ENCODE measurements around the gene INCA1.

DNA sequence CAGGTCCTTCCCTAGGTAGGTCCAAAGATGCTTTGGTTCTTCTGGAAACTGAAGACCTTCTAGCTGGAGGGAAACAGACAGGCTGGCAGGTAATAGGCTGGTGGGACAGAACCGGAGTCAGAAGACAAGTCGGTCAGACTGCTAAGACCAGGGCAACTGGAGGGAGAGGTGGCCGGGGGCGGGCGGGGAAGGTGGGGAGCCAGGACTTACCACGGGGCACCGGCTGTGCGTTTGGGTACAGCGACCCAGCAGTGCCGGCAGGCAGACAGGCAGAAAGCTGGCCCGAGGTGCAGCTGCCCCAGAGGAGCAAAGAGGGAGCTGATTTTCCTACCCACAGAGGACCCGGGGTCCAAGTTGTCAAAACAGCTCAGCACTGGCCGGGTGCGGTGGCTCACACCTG lies 37.3 kb upstream of the INCA1 start:
- TF ChIP-seq POLR2AphosphoS5 (IDR thresholded peaks at IDR 0.05) (no peak), POLR2A (IDR thresholded peaks at IDR 0.05) (no peak)
- TF ChIP-seq, protein P1, sequence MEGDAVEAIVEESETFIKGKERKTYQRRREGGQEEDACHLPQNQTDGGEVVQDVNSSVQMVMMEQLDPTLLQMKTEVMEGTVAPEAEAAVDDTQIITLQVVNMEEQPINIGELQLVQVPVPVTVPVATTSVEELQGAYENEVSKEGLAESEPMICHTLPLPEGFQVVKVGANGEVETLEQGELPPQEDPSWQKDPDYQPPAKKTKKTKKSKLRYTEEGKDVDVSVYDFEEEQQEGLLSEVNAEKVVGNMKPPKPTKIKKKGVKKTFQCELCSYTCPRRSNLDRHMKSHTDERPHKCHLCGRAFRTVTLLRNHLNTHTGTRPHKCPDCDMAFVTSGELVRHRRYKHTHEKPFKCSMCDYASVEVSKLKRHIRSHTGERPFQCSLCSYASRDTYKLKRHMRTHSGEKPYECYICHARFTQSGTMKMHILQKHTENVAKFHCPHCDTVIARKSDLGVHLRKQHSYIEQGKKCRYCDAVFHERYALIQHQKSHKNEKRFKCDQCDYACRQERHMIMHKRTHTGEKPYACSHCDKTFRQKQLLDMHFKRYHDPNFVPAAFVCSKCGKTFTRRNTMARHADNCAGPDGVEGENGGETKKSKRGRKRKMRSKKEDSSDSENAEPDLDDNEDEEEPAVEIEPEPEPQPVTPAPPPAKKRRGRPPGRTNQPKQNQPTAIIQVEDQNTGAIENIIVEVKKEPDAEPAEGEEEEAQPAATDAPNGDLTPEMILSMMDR (IDR thresholded peaks at IDR 0.05) = no peak

Data from upper lobe of left lung (tissue), 4 donors.